Islet precursor cell (in vitro differentiated cells): ENCODE measurements around the gene PITPNM2.

Source experiments
- DNase-seq: peaks from one replicate; pipeline ENCODE4 v3.0.0-alpha.2; 2018

PITPNM2 gene

GRCh38 chr12:123143736-123144461 lies 7.0 kb downstream of the PITPNM2 start:
- DNase-seq: peak; percentile 47

DNA sequence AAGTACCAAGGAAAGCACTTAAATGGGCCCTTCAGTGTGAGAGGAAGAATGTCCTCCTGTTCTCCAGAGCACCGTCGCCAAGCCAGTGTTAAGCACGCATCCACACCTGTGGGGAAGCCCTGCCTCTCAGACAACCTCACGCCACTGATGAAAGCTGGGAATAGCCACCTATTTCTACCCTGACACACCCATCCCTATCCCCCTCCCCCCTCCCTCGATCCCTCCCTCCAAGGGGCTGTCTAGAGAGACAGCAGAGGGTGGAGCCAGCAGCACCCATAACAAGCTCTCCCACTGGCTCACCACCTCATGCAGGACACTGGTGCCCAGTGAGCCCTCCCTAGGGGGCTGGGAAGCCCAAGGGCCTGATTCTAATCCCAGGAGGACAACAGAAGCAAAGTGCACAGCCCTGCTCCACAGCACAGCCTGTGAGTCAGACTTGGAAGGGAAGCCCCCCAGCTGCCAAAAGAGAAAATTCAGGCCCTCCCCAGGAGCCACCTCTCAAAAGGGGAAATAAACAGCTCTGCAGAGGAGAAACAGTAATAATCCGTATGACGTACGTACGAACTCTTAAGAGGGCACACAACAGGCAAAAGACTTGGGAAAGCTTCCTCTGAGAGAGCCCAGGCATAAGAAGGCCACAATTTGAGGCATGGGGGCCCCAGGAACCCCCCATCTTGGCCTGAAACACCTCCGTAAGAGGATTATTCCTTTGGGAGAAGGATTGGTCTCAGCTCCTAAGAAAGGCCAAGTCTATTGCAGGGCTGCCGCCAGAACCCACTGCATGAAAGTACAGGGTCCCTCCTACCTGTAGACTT lies 7.8 kb downstream of the PITPNM2 start:
- DNase-seq: peak; percentile 78

- DNase-seq: no peak
Observed at GRCh38 chr12:123142518-123142840, 8.4 kb downstream of the PITPNM2 start.

GRCh38 chr12:123141615-123142517 lies 9.0 kb downstream of the PITPNM2 start:
- DNase-seq: peak; percentile 85

GRCh38 chr12:123140676-123141614 lies 9.9 kb downstream of the PITPNM2 start:
- DNase-seq: no peak

GRCh38 chr12:123139926-123140675 lies 10.8 kb downstream of the PITPNM2 start:
- peak; percentile 91 for DNase-seq

DNA sequence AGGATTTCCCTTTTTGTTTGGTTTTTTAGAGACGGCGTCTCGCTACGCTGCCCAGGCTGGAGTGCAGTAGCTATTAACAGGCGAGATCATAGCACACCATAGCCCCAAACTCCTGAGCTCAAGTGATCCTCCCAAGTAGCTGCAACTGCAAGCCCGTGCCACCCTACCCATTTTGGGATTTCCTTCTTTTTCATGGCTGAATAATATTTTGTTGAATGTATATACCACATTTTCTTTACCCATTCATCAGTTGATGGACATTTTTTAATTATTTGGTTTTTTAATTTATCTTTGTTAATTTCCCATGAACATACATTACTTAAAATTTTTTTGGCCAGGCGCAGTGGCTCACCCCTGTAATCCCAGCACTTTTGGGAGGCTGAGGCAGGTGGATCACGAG lies 15.2 kb downstream of the PITPNM2 start:
- DNase-seq: no peak

GRCh38 chr12:123134826-123135225 lies 16.1 kb downstream of the PITPNM2 start:
- DNase-seq: peak; percentile 60

DNA sequence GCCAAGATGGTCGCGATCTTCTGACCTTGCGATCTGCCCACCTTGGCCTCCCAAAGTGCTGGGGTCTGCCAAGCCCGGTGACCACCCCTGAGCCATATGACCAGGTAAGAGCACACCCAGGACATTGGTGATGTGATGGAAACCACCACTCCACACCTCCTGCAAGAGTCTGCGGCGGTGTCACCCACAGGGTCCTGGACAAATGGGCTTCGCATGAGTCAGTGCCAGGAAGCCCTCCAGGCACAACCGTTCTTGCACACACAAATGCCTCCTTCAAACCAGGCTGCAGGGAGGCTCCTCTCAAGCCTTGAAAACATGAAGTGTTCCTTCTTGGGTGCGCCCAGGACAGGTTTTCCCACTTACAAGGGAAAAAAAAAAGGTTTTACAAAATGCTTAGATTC lies 16.6 kb downstream of the PITPNM2 start:
- peak; percentile 98 for DNase-seq

DNA sequence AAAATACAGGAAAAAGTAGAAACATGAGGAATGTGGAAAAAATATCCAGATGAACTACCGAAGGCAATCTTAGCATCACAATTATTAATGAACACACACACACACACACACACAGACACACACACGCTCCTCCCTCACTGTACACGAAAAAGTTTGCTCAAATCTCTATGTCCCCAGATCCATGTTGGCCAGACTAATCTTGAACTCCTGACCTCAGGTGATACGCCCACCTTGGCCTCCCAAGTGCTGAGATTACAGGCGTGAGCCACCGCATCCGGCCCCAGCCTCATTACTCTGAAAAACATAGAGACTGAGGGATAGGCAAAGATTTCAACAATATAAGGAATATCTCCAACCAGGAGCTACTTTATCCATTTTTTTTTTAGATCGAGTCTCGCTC lies 17.2 kb downstream of the PITPNM2 start:
- no peak for DNase-seq

- DNase-seq: no peak
Observed at GRCh38 chr12:123132951-123133619, 17.8 kb downstream of the PITPNM2 start.

DNA sequence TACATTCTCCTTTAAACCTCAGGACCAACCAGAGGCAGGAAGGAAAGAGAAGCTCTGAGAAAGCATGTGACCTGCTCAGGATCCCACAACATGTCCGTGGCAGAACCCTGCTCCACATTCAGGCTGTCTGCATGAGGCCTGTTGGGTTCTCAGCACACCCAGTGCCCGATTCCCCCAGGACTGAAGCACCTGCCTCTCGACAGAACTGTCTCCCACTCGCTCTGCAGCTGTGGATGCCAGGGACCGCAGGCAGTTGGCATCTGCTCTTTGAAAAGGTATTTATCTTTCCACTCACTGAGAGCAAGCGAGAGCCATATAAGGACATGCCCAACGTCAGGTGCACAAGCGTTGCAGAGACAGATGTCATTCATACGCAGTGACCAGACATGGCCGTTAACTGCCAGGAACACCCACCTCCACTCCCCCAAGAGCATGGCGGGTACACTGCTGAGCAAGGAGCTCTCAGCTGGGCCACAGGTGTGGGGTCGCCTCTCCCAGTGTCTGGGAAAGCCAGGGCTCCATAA lies 18.9 kb downstream of the PITPNM2 start:
- DNase-seq: no peak

DNA sequence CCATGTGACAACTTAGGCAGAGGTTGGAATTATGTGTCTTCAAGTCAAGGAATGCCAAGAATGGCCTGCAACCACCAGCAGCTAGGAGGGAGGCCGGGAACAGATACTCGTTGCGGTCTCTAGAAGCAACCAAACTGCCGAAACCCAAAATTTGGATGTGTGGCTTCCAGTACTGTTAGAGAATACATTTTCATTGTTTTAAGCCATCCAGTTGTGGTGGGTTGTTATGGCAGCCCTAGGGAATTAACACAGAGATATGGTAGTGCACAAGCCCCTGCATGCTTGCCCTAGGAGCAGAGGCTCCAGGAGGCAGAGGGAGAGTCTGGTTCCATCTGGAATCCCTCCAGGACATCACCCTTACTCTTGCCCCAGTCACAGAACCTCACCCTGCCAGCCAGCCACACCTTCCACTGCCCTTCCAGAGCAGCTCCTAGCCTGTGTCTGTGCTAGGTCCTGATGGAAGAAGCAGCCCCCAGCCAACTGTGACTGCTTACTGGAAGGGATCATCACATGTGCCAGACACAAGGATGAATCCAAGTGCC lies 19.5 kb downstream of the PITPNM2 start:
- DNase-seq: peak; percentile 86

DNA sequence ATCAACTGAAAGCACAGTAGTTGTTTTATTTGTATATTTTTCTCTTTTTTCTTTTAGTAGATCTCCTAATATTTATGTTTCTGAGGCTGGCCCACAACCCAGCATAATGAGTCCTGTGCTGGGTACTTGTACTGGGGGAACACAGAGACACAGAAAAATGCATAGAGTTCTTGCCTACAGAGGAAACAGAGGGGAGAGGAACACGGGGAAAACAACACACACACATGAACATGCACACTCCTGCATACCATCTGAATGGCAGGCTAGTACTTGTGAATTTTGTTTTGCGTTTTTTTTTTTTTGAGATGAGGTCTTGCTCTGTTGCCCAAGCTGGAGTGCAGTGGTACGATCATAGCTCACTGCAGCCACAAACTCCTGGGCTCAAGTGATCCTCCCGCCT lies 21.3 kb downstream of the PITPNM2 start:
- DNase-seq: no peak

DNA sequence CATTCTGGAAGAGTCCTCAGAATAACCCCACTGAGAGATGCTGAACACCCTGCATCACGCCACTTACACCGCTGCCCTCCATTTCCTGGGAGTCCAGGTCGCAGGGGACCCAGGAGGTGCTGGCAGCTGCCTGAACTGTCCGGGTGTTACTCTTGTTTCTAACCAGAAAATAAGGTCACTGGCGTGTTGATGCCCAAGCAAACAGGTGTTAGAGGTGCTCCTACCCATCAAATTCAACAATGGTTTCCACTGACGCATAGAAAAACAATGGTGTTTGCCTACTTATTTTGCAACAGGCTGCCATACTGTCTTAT lies 23.8 kb downstream of the PITPNM2 start:
- no peak for DNase-seq

- DNase-seq: peak; percentile 99
Observed at GRCh38 chr12:123126294-123127181, 24.4 kb downstream of the PITPNM2 start.

DNA sequence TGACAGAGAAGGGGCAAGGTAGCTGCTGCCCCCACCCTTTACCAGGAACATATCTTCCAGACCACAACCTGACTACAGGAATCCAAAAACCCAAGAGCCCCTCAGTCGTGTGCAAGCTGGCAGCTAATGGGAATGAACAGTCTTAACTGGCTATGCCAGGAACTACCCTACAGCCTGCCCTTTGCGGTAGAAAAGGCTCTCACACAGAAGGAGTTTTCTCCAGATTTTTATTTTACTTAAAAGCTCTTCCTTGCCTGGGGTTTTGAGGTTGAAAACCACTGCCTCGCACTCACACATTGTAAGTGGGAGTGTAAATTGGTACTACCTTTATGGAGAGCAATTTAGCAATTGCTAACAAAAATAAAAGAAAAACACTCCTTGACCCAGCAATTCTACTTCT lies 28.3 kb downstream of the PITPNM2 start:
- no peak for DNase-seq

- DNase-seq: no peak
Observed at GRCh38 chr12:123121670-123122069, 29.2 kb downstream of the PITPNM2 start.

DNA sequence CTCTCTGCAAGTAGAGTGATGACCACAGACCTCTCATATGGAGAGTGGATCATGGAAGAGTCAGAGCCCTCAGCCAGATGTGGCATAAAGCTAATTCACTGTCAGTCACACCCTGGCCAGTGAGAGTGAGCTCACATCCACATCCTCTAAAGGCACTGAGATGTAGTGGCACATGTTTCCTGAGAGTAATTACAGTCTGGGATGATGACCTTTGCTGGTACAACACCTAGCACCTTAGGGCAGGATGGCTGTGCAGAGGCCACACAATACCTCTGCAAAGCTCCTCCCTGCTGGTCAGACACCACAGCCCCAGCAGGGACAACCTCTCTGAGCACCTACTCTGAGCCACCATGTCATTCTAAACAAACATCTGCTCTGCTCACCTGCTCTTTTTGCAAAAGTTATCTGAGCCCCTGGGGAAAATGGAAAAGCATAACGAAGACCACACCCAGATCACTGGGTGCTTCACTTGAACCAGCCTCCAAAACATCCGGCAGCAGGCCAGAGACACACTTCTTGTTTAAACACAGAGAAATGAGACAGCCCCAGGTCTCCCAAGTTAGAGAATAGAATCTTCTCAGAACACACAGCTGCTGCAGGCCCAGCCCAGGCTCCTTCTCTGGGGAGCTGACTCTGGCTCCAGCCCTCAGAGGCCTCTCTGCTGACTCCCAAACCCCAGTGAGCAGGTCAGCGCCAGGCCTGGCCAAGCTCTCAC lies 30.3 kb downstream of the PITPNM2 start:
- no peak for DNase-seq
